Measurements from ENCODE around the gene NECAB2.

The NECAB2 gene

GRCh38 chr16:83967838-83968305, at the start of gene NECAB2:
Gene NECAB2 (plus strand): TSS chr16:83968244. CDS start chr16:83968649, 405 bp downstream.
- no peak for DNase-seq

GRCh38 chr16:83920894-83921491, 47.1 kb upstream of the NECAB2 start:
- no peak for DNase-seq

- DNase-seq: no peak
Measured at GRCh38 chr16:83923581-83924365, 44.3 kb upstream of the NECAB2 start.

- DNase-seq: no peak
Measured at GRCh38 chr16:83924686-83925085, 43.4 kb upstream of the NECAB2 start.

- DNase-seq: no peak
Measured at GRCh38 chr16:83925095-83925905, 42.7 kb upstream of the NECAB2 start.

GRCh38 chr16:83925957-83926725, 41.9 kb upstream of the NECAB2 start:
- DNase-seq: no peak

- DNase-seq: peak; percentile 72
Measured at GRCh38 chr16:83926726-83927397, 41.2 kb upstream of the NECAB2 start.

- DNase-seq: no peak
Measured at GRCh38 chr16:83928341-83929055, 39.5 kb upstream of the NECAB2 start.

- DNase-seq: no peak
Measured at GRCh38 chr16:83929811-83930555, 38.1 kb upstream of the NECAB2 start.

- DNase-seq: no peak
Measured at GRCh38 chr16:83930730-83931500, 37.1 kb upstream of the NECAB2 start.

GRCh38 chr16:83931556-83931955, 36.5 kb upstream of the NECAB2 start:
- DNase-seq: no peak

- no peak for DNase-seq
Measured at GRCh38 chr16:83932304-83932703, 35.7 kb upstream of the NECAB2 start.

- no peak for DNase-seq
Measured at GRCh38 chr16:83932955-83933673, 34.9 kb upstream of the NECAB2 start.

GRCh38 chr16:83933885-83934683, 34.0 kb upstream of the NECAB2 start:
- no peak for DNase-seq

- DNase-seq: no peak
Measured at GRCh38 chr16:83934684-83934977, 33.4 kb upstream of the NECAB2 start.

GRCh38 chr16:83935005-83935857, 32.8 kb upstream of the NECAB2 start:
- no peak for DNase-seq

GRCh38 chr16:83935858-83936255, 32.2 kb upstream of the NECAB2 start:
- DNase-seq: no peak
